Upper lobe of left lung (tissue), 6 donors: ENCODE measurements around the gene PLXNA4. TPM values are rescaled to one million over a fixed set of nuclear protein-coding genes. Genes with fewer than 3 reads are reported as not detected.

ENCODE experiments used
- ATAC-seq, 2 donors: fragments of 200-7000 bp; cut with Tn5 transposase; one replicate each; pipeline ENCODE4 v1.9.1; 2022; ENCODE audit warnings: mild to moderate bottlenecking in 2 of 2, moderate library complexity in 2 of 2; ENCODE audit not compliant: low FRiP score in 2 of 2
- DNase-seq, 2 donors: peaks; one replicate each; pipeline ENCODE4 v3.0.0-alpha.2; 2019 to 2020
- H3K27ac ChIP-seq, 4 donors: fragments of 200-600 bp; sonication (generic); one replicate each; pipeline ENCODE4 v1.5.1; 2016 to 2019
- H3K27me3 ChIP-seq, 4 donors: fragments of 200-600 bp; sonication (generic); one replicate each; pipeline ENCODE4 v1.5.1; 2017 to 2019
- H3K36me3 ChIP-seq, 4 donors: fragments of 200-600 bp; sonication (generic); one replicate each; pipeline ENCODE4 v1.5.1; 2016 to 2019
- H3K4me1 ChIP-seq, 4 donors: fragments of 200-600 bp; sonication (generic); one replicate each; pipeline ENCODE4 v1.5.1; 2018 to 2019
- H3K4me3 ChIP-seq, 4 donors: fragments of 200-600 bp; sonication (generic); one replicate each; pipeline ENCODE4 v1.5.1; 2017 to 2019; ENCODE audit warnings: mild to moderate bottlenecking in 2 of 4, moderate library complexity in 1 of 4
- H3K9me3 ChIP-seq, 4 donors: fragments of 200-600 bp; sonication (generic); one replicate each; pipeline ENCODE4 v1.5.1; 2018 to 2019
- EP300 ChIP-seq, 4 donors: sonication (generic); formaldehyde crosslinking; IDR thresholded peaks; one replicate each; pipeline ENCODE4 v1.5.1; 2017; ENCODE audit warnings: antibody characterized with exemption in 4 of 4, control low read depth in 2 of 4
- POLR2A ChIP-seq, 4 donors: fragments of 450-650 bp; IDR thresholded peaks; one replicate each; pipeline ENCODE4 v1.5.1; 2016 to 2017; ENCODE audit warnings: antibody characterized with exemption in 4 of 4, mild to moderate bottlenecking in 2 of 4
- POLR2AphosphoS5 ChIP-seq, 2 donors: sonication (generic); formaldehyde crosslinking; IDR thresholded peaks; one replicate each; pipeline ENCODE4 v1.5.1; 2017; ENCODE audit warnings: antibody characterized with exemption in 2 of 2
- WGBS, 2 donors: methylation state at CpG; one replicate each; pipeline ENCODE4 v1.1.5; 2017 to 2018; 5-methylcytosine and 5-hydroxymethylcytosine counted together
- total RNA-seq, 6 donors: library from RNA; depleted of rRNA in 4 of 6; stranded (reverse); fragments of >200 nt in 4 of 6; gene quantifications; one replicate each; pipeline versions ENCODE4 v1.1.0 to v1.2.1, GENCODE V29; 2016 to 2021
- TF ChIP-seq, protein P1 (sequence below), 6 experiments: fragments of 450-650 bp in 4 of 6; fragments of 200-600 bp in 2 of 6; sonication (generic) in 2 of 6; IDR thresholded peaks; one replicate each; pipeline ENCODE4 v1.5.1; 2016 to 2019; ENCODE audit warnings: antibody characterized with exemption in 6 of 6
- donor health status: DM: no; HTN: no; CAD: no; lungs with moderate emphysema.
- donor health status: DM: no; HTN: yes; CAD: no; lungs with severe emphysema.

The PLXNA4 gene, protein sequence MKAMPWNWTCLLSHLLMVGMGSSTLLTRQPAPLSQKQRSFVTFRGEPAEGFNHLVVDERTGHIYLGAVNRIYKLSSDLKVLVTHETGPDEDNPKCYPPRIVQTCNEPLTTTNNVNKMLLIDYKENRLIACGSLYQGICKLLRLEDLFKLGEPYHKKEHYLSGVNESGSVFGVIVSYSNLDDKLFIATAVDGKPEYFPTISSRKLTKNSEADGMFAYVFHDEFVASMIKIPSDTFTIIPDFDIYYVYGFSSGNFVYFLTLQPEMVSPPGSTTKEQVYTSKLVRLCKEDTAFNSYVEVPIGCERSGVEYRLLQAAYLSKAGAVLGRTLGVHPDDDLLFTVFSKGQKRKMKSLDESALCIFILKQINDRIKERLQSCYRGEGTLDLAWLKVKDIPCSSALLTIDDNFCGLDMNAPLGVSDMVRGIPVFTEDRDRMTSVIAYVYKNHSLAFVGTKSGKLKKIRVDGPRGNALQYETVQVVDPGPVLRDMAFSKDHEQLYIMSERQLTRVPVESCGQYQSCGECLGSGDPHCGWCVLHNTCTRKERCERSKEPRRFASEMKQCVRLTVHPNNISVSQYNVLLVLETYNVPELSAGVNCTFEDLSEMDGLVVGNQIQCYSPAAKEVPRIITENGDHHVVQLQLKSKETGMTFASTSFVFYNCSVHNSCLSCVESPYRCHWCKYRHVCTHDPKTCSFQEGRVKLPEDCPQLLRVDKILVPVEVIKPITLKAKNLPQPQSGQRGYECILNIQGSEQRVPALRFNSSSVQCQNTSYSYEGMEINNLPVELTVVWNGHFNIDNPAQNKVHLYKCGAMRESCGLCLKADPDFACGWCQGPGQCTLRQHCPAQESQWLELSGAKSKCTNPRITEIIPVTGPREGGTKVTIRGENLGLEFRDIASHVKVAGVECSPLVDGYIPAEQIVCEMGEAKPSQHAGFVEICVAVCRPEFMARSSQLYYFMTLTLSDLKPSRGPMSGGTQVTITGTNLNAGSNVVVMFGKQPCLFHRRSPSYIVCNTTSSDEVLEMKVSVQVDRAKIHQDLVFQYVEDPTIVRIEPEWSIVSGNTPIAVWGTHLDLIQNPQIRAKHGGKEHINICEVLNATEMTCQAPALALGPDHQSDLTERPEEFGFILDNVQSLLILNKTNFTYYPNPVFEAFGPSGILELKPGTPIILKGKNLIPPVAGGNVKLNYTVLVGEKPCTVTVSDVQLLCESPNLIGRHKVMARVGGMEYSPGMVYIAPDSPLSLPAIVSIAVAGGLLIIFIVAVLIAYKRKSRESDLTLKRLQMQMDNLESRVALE (N-terminal part only)
- 1 to 10 TPM; 1.1 to 5.9 (median 2.6) TPM for total RNA-seq

DNA sequence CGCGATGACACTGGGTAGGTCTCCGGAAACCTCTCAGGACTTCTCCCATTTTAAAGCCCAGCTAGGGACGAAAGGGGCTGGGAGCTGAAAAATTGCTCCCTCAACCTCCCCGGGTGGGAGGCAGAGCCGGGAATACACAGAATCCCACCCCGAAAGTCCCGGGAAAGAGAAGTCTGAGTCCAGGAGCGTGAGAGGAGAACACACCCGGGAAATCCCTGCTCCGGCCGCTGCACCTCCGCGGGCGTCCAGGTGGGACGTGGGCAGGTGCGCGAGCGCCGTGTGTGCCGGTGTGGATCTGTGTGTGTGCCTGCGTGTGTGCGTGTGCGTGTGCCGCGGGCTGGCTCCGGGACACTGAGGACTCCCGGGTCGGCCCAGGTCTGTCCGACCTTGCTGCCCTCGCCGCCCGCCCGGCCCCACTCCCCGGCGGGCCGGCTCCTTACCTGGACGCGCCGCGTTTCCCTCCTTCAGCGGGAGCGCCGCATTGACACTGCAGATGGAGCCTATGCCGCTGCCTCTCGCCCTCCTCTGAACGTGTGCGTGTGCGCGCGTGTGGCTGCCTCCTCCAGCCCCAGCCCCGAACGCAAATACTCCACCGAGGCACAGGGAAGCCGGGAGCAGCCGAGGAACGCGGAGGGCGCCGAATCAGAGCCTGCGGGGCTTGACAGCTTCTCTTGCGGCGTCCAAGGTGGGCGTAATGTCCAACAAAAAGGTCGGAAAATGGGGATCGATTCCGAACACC lies at the start of gene PLXNA4:
Gene PLXNA4 (minus strand): TSS at position 489 of the 739 bp plus-strand sequence. CDS start 67,777 bp downstream, outside the sequence.
- 0 to 1% methylated on average over 9 to 41 of the region's 67 CpGs for WGBS, 2 donors
- DNase-seq (peak in 1 of 2 donors; percentile 82), ATAC-seq (peak in 1 of 2 donors; percentile 14)
- H3K27me3 ChIP-seq: peaks cover 0 to 35% (median 21%) of the 10 kb centered on the region in 4 donors
- H3K4me1 ChIP-seq: peaks cover 14 to 29% (median 16%) of the 10 kb centered on the region in 4 donors
- no peak within 1 kb of the TSS for H3K27ac ChIP-seq
- no peaks in the 10 kb centered on the region for H3K9me3 ChIP-seq
- H3K4me3 ChIP-seq: peak within 1 kb of the TSS; percentile 24 to 53 (median 44)
- TF ChIP-seq EP300 (IDR thresholded peaks at IDR 0.05) (no peak), POLR2A (IDR thresholded peaks at IDR 0.05) (no peak), POLR2AphosphoS5 (IDR thresholded peaks at IDR 0.05) (no peak)
- TF ChIP-seq, protein P1, sequence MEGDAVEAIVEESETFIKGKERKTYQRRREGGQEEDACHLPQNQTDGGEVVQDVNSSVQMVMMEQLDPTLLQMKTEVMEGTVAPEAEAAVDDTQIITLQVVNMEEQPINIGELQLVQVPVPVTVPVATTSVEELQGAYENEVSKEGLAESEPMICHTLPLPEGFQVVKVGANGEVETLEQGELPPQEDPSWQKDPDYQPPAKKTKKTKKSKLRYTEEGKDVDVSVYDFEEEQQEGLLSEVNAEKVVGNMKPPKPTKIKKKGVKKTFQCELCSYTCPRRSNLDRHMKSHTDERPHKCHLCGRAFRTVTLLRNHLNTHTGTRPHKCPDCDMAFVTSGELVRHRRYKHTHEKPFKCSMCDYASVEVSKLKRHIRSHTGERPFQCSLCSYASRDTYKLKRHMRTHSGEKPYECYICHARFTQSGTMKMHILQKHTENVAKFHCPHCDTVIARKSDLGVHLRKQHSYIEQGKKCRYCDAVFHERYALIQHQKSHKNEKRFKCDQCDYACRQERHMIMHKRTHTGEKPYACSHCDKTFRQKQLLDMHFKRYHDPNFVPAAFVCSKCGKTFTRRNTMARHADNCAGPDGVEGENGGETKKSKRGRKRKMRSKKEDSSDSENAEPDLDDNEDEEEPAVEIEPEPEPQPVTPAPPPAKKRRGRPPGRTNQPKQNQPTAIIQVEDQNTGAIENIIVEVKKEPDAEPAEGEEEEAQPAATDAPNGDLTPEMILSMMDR (IDR thresholded peaks at IDR 0.05): no peak
- H3K36me3 ChIP-seq: no peaks in the 10 kb centered on the region

DNA sequence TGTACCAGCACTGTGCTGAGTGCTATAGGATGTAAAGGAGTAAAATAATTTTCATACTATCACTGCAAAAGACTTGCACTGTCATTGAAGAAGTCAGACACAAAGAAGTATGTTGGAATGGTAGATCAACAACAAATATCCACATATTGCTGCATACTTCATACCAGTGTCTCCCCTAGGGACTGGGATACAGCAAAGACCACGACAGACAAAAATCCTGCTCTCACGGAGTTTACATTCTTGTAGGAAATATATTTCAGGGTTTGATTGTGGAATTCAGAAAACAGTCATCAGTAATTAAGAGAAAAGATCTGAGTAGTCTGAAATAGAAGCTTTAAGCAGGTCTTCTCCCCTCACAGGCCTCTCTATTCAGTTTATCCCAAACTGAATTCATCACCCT lies 49.4 kb upstream of the PLXNA4 start:
- no peak overlapping the region for H3K27ac ChIP-seq
- ATAC-seq (no peak), DNase-seq (no peak)
- no peaks in the 10 kb centered on the region for H3K27me3 ChIP-seq
- no peak overlapping the region for H3K4me3 ChIP-seq
- H3K4me1 ChIP-seq: no peaks in the 10 kb centered on the region
- WGBS, 2 donors: 81 to 89% methylated on average over 2 of the region's 2 CpGs
- H3K9me3 ChIP-seq: no peaks in the 10 kb centered on the region
- TF ChIP-seq POLR2AphosphoS5 (IDR thresholded peaks at IDR 0.05) (no peak), EP300 (IDR thresholded peaks at IDR 0.05) (no peak)
- TF ChIP-seq, protein P1 (IDR thresholded peaks at IDR 0.05): no peak
- no peaks in the 10 kb centered on the region for H3K36me3 ChIP-seq

DNA sequence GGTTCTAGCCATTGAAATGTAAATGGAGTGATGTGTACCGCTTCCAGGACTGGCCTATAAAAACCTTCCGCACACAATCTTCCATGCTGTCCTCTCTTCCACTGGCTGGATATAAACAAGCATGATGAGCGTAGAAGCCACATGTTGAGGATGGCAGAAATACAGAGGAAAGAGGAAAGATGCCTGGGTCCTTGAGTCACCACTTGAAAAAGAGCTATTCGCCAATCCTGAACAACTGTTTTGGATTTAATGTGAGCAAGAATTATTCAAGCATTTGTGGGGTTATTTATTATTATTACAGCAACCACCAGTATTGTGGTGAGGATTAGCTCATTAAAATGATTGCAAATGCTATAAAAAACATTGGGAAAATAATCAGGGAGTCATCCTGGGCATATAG lies 45.8 kb upstream of the PLXNA4 start:
- WGBS, 2 donors: 91 to 94% methylated on average over 4 of the region's 4 CpGs
- H3K4me1 ChIP-seq: no peaks in the 10 kb centered on the region
- no peaks in the 10 kb centered on the region for H3K36me3 ChIP-seq
- H3K9me3 ChIP-seq: no peaks in the 10 kb centered on the region
- TF ChIP-seq EP300 (IDR thresholded peaks at IDR 0.05) (no peak), POLR2A (IDR thresholded peaks at IDR 0.05) (no peak), POLR2AphosphoS5 (IDR thresholded peaks at IDR 0.05) (no peak)
- TF ChIP-seq, protein P1 (IDR thresholded peaks at IDR 0.05): no peak
- H3K27ac ChIP-seq: no peak overlapping the region
- DNase-seq: no peak
- ATAC-seq: no peak
- H3K27me3 ChIP-seq: no peaks in the 10 kb centered on the region
- no peak overlapping the region for H3K4me3 ChIP-seq

DNA sequence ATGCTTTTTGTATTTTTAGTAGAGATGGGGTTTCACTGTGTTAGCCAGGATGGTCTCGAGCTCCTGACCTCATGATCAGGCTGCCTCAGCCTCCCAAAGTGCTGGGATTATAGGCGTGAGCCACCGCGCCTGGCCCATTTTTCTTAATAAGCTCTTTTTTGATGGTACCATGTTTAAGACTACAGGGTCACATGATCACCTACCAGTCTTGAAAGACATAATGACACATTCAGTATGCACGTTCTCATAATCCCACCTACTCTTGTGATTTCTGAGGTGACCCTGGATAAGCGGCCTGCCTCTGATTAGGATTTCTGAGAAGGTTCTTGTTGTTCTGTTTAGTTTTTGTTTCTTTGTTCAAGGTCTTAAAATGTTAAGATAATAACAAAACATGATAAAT lies 43.7 kb upstream of the PLXNA4 start:
- WGBS, 2 donors: 95 to 96% methylated on average over 6 of the region's 6 CpGs

More for the DNA sequence above, 43.7 kb upstream of the PLXNA4 start:
- no peak overlapping the region for H3K27ac ChIP-seq
- H3K9me3 ChIP-seq: no peaks in the 10 kb centered on the region
- no peaks in the 10 kb centered on the region for H3K27me3 ChIP-seq
- DNase-seq (no peak), ATAC-seq (no peak)
- TF ChIP-seq, protein P1 (IDR thresholded peaks at IDR 0.05): no peak
- TF ChIP-seq POLR2AphosphoS5 (IDR thresholded peaks at IDR 0.05) (no peak), POLR2A (IDR thresholded peaks at IDR 0.05) (no peak)
- peaks cover 0 to 4% (median 0%) of the 10 kb centered on the region in 4 donors for H3K4me1 ChIP-seq
- no peak overlapping the region for H3K4me3 ChIP-seq
- H3K36me3 ChIP-seq: no peaks in the 10 kb centered on the region
